Neural progenitor cell (in vitro differentiated cells): ENCODE data around the gene GUCA1A. TPM values are rescaled to one million over a fixed set of nuclear protein-coding genes. Genes with fewer than 3 reads are reported as not detected.
A peak's percentile ranks its signal among the peaks of the same experiment; 100 is the strongest.

Source experiments
- DNase-seq: peaks from one replicate; pipeline ENCODE4 v3.0.0-alpha.2; 2016; ENCODE audit warnings: low spot score
- H2AFZ ChIP-seq: fragments of 200-600 bp; sonication (generic); replicated peaks from 2 replicates; pipeline ENCODE4 v1.6.1; 2016; ENCODE audit warnings: antibody characterized with exemption
- H3F3A ChIP-seq: fragments of 200-600 bp; sonication (generic); 2 replicates; pipeline ENCODE4 v1.6.1; 2016; ENCODE audit warnings: antibody characterized with exemption, low read depth
- H3K27ac ChIP-seq: fragments of 200-600 bp; sonication (generic); 2 replicates; pipeline ENCODE4 v1.5.1; 2016; ENCODE audit warnings: mild to moderate bottlenecking
- H3K27me3 ChIP-seq: fragments of 200-600 bp; sonication (generic); 2 replicates; pipeline ENCODE4 v1.6.1; 2016; ENCODE audit warnings: mild to moderate bottlenecking, moderate library complexity
- H3K36me3 ChIP-seq: fragments of 200-600 bp; sonication (generic); 2 replicates; pipeline ENCODE4 v1.5.1; 2016
- H3K4me1 ChIP-seq: fragments of 200-600 bp; sonication (generic); 2 replicates; pipeline ENCODE4 v1.6.1; 2016; ENCODE audit warnings: mixed run types
- H3K4me2 ChIP-seq: fragments of 200-600 bp; sonication (generic); 2 replicates; pipeline ENCODE4 v1.6.1; 2016
- H3K4me3 ChIP-seq: fragments of 200-600 bp; sonication (generic); 2 replicates; pipeline ENCODE4 v1.5.1; 2016
- H3K79me2 ChIP-seq: fragments of 200-600 bp; sonication (generic); 2 replicates; pipeline ENCODE4 v1.6.1; 2016; ENCODE audit warnings: low read depth
- H3K9ac ChIP-seq: fragments of 200-600 bp; sonication (generic); 2 replicates; pipeline ENCODE4 v1.6.1; 2016
- H3K9me3 ChIP-seq: fragments of 200-600 bp; sonication (generic); 2 replicates; pipeline ENCODE4 v1.5.1; 2016; ENCODE audit warnings: low read depth
- H4K20me1 ChIP-seq: fragments of 200-600 bp; sonication (generic); 2 replicates; pipeline ENCODE4 v1.6.1; 2016; ENCODE audit warnings: low read depth
- H3K27ac Mint-ChIP-seq: 3 replicates; pipeline ENCODE4 v1.8.0; 2021; ENCODE audit warnings: mixed read lengths
- H3K27me3 Mint-ChIP-seq: 2 replicates; pipeline ENCODE4 v1.8.0; 2022; ENCODE audit warnings: low read depth, mild to moderate bottlenecking, inconsistent platforms, moderate library complexity, mixed read lengths; ENCODE audit not compliant: insufficient read depth
- H3K36me3 Mint-ChIP-seq: 3 replicates; pipeline ENCODE4 v1.8.0; 2021; ENCODE audit warnings: mixed read lengths
- H3K4me1 Mint-ChIP-seq: 3 replicates; pipeline ENCODE4 v1.8.0; 2021; ENCODE audit warnings: mixed read lengths
- H3K4me3 Mint-ChIP-seq: 3 replicates; pipeline ENCODE4 v1.8.0; 2021; ENCODE audit warnings: mild to moderate bottlenecking, moderate library complexity, mixed read lengths
- H3K9me3 Mint-ChIP-seq: 3 replicates; pipeline ENCODE4 v1.8.0; 2020; ENCODE audit warnings: mixed read lengths
- EZH2 ChIP-seq: fragments of 200-600 bp; sonication (generic); IDR thresholded peaks from 2 replicates; pipeline ENCODE4 v1.6.1; 2017; ENCODE audit warnings: antibody characterized with exemption, mild to moderate bottlenecking, moderate library complexity
- EZH2phosphoT487 ChIP-seq: fragments of 200-600 bp; sonication (generic); IDR thresholded peaks from 2 replicates; pipeline ENCODE4 v1.6.1; 2017; ENCODE audit warnings: antibody characterized with exemption
- total RNA-seq: library from RNA; depleted of rRNA; stranded (reverse); fragments of >200 nt; gene quantifications from 2 replicates; pipeline ENCODE4 v1.2.3, GENCODE V29; 2015; ENCODE audit warnings: low replicate concordance
- TF ChIP-seq, protein P1 (sequence below): fragments of 200-600 bp; sonication (generic); IDR thresholded peaks from 2 replicates; pipeline ENCODE4 v1.5.1; 2017; ENCODE audit warnings: antibody characterized with exemption, mild to moderate bottlenecking

GUCA1A gene
- total RNA-seq, 1 donor from 2014 or later: 1.9 TPM

DNA sequence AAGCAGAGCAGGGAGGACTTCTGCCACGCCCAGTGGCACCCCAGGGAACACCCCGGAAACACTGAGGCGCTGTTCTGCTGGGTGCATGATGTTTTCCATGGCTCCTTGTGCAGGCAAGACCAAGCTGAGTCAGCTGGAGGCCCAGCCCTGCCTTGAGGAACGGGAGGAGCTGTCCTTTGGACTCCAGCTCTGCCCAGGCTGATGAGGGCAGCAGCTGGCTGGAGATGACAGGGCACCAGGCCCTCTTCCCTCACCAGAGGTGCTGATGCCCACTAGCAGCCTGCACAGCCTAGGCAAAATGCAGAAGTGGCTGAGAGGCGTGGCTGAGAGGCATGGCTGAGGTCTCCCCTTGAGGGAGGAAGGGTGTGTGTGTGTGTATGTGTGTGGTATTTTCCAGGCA lies 33.1 kb upstream of the GUCA1A start:
- H3K27me3 Mint-ChIP-seq: peaks cover 20% of the 10 kb centered on the region

DNA sequence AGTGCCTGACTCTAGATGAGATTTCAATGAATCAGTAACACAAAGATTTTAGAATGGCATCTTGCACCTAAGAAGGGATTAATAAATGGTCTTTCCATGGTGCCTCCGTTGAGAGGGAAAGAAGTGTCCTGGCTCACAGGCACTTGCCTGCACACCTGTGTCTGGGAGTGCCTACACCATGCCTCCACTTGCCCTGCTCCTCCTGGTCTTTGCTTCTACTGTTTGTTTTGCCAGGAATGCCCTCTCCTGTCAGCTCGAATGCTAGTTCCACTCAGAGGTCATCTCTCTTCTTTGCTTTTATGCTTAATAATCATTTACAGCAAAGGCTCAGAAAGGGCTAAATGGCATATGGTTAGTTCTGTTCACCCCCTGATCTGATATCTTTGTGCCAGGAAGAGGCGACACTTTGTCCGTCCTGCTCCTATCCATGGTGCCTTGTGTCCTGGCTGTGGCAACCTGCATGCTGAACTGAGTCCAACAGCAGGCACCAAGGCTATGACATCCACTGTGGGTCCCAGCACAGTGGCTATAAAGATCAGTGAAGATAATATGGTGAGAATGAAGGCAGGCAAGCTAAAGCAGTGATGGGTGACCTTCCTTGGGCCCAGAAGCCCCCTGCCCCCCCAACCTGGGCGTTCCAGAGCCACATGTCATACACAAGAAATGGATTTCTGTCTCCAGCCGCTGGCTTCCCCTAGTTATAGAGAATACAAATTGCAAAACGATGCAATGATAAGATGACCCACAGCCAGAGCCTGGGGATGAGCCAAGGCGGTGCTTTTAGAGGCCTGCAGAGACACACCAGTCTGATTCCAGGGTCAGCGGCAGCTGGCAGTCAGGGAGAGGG lies 32.2 kb upstream of the GUCA1A start:
- Histone ChIP-seq H3K4me1 (peaks cover 47% of the 10 kb centered on the region), H3K36me3 (no peaks in the 10 kb centered on the region), H3K9ac (no peak overlapping the region), H3K79me2 (peaks cover 26% of the 10 kb centered on the region), H3K4me3 (peak overlapping the region; percentile 79), H3K9me3 (no peaks in the 10 kb centered on the region), H3K27me3 (peaks cover 38% of the 10 kb centered on the region), H4K20me1 (peaks cover 5% of the 10 kb centered on the region), H2AFZ (no peak overlapping the region), H3K27ac (no peak overlapping the region), H3F3A (peaks cover 60% of the 10 kb centered on the region), H3K4me2 (peak overlapping the region; percentile 95)
- no peaks in the 10 kb centered on the region for H3K36me3 Mint-ChIP-seq
- no peak for TF ChIP-seq EZH2phosphoT487
- TF ChIP-seq, protein P1, sequence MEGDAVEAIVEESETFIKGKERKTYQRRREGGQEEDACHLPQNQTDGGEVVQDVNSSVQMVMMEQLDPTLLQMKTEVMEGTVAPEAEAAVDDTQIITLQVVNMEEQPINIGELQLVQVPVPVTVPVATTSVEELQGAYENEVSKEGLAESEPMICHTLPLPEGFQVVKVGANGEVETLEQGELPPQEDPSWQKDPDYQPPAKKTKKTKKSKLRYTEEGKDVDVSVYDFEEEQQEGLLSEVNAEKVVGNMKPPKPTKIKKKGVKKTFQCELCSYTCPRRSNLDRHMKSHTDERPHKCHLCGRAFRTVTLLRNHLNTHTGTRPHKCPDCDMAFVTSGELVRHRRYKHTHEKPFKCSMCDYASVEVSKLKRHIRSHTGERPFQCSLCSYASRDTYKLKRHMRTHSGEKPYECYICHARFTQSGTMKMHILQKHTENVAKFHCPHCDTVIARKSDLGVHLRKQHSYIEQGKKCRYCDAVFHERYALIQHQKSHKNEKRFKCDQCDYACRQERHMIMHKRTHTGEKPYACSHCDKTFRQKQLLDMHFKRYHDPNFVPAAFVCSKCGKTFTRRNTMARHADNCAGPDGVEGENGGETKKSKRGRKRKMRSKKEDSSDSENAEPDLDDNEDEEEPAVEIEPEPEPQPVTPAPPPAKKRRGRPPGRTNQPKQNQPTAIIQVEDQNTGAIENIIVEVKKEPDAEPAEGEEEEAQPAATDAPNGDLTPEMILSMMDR: no peak
- no peak for DNase-seq
- H3K9me3 Mint-ChIP-seq: no peaks in the 10 kb centered on the region
- no peak overlapping the region for H3K27ac Mint-ChIP-seq
- peaks cover 20% of the 10 kb centered on the region for H3K27me3 Mint-ChIP-seq
- H3K4me1 Mint-ChIP-seq: peaks cover 51% of the 10 kb centered on the region
- peak overlapping the region; percentile 74 for H3K4me3 Mint-ChIP-seq

More for the DNA sequence above, 33.1 kb upstream of the GUCA1A start:
- Histone ChIP-seq H3K36me3 (no peaks in the 10 kb centered on the region), H3F3A (peaks cover 69% of the 10 kb centered on the region), H3K9me3 (no peaks in the 10 kb centered on the region), H3K4me1 (peaks cover 52% of the 10 kb centered on the region), H3K9ac (no peak overlapping the region), H3K79me2 (peaks cover 26% of the 10 kb centered on the region), H3K4me3 (no peak overlapping the region), H2AFZ (no peak overlapping the region), H3K27ac (no peak overlapping the region), H3K27me3 (peaks cover 46% of the 10 kb centered on the region), H3K4me2 (no peak overlapping the region), H4K20me1 (peaks cover 7% of the 10 kb centered on the region)
- H3K27ac Mint-ChIP-seq: no peak overlapping the region
- DNase-seq: no peak
- no peaks in the 10 kb centered on the region for H3K9me3 Mint-ChIP-seq
- TF ChIP-seq EZH2phosphoT487 (no peak), EZH2 (no peak)
- TF ChIP-seq, protein P1: no peak
- peaks cover 54% of the 10 kb centered on the region for H3K4me1 Mint-ChIP-seq
- H3K36me3 Mint-ChIP-seq: no peaks in the 10 kb centered on the region
- no peak overlapping the region for H3K4me3 Mint-ChIP-seq

DNA sequence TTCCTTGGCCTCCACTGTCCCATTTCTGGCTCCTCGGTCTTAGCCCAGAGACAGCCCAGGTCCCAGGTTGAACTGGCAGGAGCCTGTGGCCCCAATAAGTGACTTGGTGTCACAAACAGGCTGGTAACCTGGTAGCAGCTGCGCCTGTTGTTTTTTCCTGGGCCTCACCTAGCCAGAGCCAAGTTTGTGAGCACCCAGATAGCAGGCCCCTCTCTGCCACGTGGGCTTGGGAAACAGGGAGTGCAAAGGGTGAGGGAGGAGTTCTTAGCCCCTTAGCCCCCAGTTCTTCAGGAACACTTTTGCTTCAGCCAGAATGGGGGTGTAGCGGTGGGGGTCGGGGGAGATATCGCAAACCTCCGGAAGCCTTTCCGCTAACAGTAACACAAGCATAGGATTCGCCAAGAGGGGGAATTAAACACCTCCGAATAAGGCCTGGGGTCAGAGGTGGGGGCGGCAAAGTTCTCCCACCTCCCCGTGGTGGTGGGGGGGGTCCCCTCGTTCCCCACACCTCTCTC lies 31.5 kb upstream of the GUCA1A start:
- DNase-seq: no peak
- Histone ChIP-seq H3K4me1 (peaks cover 41% of the 10 kb centered on the region), H4K20me1 (no peaks in the 10 kb centered on the region), H3K4me2 (peak overlapping the region; percentile 95), H3K27ac (no peak overlapping the region), H2AFZ (peak overlapping the region; percentile 88), H3K9me3 (no peaks in the 10 kb centered on the region), H3K79me2 (peaks cover 26% of the 10 kb centered on the region), H3K4me3 (peak overlapping the region; percentile 79), H3K36me3 (no peaks in the 10 kb centered on the region), H3K27me3 (peaks cover 38% of the 10 kb centered on the region), H3F3A (peaks cover 53% of the 10 kb centered on the region), H3K9ac (no peak overlapping the region)
- peaks cover 18% of the 10 kb centered on the region for H3K27me3 Mint-ChIP-seq
- no peaks in the 10 kb centered on the region for H3K36me3 Mint-ChIP-seq
- no peak overlapping the region for H3K27ac Mint-ChIP-seq
- TF ChIP-seq EZH2: no peak
- TF ChIP-seq, protein P1: no peak
- H3K4me1 Mint-ChIP-seq: peaks cover 45% of the 10 kb centered on the region
- no peaks in the 10 kb centered on the region for H3K9me3 Mint-ChIP-seq
- H3K4me3 Mint-ChIP-seq: peak overlapping the region; percentile 74
